ENCODE data around the gene CDK16.

The CDK16 gene

GRCh38 chrX:47186096-47186740 is 32.3 kb upstream of the CDK16 start:
- no peak for DNase-seq (ENCODE audit: low spot score)

DNA sequence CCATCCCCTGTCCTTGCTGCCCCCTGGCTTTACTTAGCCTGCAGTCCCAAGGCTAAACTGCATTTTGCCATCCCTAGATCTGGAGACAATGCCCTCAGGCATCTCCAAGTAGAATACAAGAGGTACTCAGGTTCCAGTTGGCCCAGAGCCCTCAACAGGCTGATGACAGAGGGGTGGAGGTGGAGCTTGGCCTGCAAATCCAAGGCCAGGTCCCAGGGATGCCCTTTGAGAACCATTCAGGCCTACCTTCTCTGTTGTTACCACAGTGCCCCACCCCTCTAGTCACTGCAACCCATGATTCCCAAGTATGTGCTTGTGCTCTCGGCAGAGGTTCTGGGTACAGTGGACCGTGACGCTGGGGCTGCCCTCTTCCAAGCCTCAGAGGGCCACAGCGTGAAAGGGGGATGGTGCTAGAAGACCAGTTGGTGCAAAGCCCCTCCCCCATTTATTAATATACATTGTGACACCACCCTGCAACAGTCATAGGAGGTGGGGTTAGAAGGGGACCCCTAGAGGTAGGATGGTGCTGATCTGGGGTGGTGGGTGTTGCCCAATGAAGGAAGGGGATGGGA is 31.3 kb upstream of the CDK16 start:
- no peak for DNase-seq (ENCODE audit: low spot score)

- no peak for DNase-seq (ENCODE audit: low spot score)
Observed at GRCh38 chrX:47189906-47190305, 28.6 kb upstream of the CDK16 start.

DNA sequence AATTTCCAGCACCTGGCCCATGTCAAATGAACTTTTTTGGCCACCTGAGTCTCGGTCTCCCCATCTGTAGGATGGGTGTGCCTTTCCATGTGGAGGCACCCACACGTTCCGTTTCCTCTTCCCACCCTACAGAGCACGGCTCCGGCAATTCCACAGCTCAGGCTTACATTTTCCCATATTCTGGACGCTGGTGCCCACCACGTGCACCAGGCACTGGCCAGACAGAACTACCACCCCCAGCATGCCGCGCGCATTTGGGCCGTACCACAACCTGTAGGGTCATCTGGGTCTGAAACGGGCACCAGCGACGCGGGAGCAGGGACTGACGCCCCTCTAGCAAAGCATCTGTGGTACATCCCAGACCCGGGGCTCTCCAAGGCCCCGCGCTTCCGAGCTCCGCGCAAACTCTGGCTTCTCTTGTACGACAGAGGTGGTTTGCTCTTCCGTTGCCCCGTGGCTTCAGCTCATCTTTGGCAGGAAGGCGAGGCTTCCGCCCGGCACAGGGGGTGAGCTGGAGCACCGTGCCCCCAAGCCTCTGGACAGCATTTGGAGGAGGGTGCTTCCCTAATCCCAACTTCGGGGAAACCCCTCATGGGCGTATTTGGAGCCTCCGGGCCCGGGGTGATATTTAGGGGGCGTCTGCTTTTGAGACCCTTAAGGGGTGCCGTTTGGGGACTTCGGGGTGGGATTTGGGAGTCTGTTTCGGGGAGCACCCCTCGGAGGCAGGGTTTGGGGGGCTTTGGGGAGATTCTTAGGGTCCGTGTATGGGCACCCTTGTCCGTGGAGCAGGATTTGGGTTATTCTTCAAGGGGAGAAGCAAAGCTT is 27.8 kb upstream of the CDK16 start:
- DNase-seq (ENCODE audit: low spot score): peak; percentile 90

DNA sequence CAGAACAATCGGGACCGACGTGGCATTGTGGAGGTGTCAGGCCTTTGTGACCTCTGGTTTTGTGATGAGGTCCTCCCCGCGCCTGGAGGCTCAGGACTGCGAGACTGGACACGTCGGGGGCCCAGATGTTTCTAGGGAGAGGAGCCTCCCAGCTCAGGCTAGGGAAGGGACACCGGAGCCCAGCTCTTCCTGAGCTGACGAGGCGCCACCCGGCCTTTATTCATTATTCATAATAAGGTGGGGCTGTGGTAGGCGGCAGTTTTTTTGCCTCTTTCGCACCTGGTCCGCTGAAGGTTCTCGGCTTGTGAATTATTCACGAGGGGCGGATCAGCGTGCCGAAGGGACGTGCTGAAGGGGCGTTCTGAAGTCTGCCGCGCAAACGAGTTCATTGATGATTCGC is 27.1 kb upstream of the CDK16 start:
- DNase-seq (ENCODE audit: low spot score): peak; percentile 16

GRCh38 chrX:47191806-47192401 is 26.6 kb upstream of the CDK16 start:
- DNase-seq (ENCODE audit: low spot score): no peak

DNA sequence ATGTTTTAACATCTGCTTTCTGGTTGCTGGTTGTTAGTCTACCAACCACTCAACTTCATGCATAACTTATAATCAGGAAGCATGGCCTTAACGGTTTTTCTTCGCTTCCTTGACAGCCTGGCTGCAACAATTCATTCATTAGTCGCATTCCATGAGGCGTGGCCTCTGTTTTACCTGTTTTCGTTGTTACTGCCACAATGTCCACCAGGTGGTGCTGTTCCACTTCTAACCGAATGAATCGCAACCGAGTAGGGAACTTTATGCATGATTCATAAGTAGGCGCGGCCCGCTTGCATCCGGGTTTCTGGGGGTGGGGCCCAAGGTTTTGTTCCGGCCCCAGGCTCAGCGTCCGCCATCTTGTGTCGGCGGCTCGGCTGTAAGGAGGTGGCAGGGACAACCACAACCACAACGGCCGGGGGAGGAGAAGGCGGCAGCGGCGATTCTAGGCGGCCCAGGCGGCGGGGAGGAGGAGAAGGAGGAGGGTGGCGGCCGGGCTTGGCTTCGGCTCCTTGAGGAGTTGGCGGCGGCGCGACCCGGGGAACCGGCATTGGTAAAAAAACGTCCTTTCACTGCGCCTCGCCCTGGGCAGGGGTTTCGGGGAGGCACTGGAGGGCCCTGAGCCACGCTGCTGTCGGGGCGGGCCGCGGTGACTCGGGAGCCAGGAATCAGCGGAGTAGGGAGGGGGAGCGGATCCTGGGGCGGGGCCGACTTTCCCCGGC is 24.8 kb upstream of the CDK16 start, which contains the start of gene UBA1:
UBA1 (plus strand) TSS at position 355 of the 719 bp plus-strand sequence. CDS start 4,974 bp downstream, outside the sequence.
- peak; percentile 86 for DNase-seq (ENCODE audit: low spot score)

DNA sequence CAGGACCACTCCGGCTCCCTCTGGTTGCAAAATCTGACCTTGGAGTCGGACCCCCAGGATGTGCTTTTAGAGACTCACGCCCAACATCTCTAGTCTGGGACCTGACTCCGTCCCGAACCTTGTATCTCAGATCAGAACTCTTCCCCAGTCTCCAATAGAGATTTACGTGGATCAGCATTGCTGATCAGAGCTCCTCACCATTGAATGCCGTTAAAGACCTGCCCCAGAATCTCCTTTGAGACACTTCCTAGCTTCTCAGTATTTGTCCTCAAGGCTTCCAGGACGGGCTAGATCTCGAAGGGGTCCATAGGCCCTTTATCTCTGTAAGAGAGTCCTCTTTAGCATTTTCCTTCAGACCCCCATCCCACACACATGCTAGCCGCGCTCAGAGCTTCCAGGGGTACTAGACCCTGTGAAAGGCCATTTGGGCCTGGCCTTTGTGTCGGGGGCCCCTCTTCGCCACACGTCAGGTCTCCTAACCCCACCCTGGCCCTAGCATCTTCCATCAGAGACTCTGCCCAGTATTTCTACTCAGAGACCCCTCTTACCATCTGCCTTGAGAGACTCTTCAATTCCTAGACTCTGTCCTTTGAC is 24.2 kb upstream of the CDK16 start:
- DNase-seq (ENCODE audit: low spot score): no peak

DNA sequence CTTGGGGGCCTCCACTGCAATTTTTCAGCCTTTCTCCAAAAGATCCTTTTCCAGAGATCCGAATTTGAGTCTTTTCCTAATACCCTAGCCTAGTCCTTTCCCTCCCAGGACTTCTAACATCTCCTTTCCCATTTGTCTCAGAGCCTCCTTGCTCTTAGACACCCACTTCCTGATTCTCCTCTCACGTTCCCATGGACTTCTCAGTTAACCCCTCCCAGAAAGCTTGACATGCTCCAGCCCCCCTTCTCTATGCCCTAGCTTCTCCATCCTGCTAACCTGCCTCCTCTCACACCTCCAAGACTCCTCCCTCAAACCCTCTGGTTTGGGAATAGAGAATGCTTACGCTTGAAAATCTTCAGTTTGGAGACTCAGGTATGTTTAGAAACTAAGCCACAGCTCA is 22.4 kb upstream of the CDK16 start:
- DNase-seq (ENCODE audit: low spot score): no peak

DNA sequence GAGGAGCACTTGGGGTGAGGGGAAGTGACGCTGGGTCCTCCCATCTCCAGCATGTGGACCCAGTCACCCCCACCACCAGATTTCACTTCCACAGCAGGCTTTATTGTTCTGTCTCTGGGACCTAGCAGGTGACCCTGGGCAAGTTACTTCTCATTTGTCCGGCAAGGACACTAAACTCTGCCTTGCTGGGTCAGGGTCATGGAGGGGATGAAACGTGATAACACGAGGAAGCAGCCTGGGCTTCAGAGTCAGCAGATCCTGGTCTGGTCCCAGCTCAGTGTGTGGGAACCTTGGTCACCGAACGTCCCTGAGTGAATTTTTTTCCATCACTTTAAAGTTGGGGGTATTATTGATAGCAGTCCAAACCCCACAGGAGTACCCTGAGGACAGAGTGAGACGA is 21.0 kb upstream of the CDK16 start:
- DNase-seq (ENCODE audit: low spot score): no peak

GRCh38 chrX:47198026-47198686 is 20.3 kb upstream of the CDK16 start:
- no peak for DNase-seq (ENCODE audit: low spot score)

DNA sequence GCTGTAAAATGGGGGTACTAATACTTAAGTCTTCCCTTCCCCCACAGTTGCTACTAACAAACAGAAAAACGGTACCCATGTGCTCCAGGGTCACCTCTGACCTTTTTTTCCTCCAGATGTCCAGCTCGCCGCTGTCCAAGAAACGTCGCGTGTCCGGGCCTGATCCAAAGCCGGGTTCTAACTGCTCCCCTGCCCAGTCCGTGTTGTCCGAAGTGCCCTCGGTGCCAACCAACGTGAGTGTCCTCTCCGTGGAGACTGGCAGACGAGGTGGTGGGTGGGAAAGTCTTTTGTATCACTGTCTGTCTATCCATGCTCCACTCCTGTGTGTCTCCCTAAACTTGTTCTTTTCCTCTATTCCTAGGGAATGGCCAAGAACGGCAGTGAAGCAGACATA is 19.8 kb upstream of the CDK16 start:
- DNase-seq (ENCODE audit: low spot score): no peak

- no peak for DNase-seq (ENCODE audit: low spot score)
Observed at GRCh38 chrX:47199286-47199685, 19.2 kb upstream of the CDK16 start.

GRCh38 chrX:47200385-47201150 is 17.9 kb upstream of the CDK16 start:
- peak; percentile 78 for DNase-seq (ENCODE audit: low spot score)

DNA sequence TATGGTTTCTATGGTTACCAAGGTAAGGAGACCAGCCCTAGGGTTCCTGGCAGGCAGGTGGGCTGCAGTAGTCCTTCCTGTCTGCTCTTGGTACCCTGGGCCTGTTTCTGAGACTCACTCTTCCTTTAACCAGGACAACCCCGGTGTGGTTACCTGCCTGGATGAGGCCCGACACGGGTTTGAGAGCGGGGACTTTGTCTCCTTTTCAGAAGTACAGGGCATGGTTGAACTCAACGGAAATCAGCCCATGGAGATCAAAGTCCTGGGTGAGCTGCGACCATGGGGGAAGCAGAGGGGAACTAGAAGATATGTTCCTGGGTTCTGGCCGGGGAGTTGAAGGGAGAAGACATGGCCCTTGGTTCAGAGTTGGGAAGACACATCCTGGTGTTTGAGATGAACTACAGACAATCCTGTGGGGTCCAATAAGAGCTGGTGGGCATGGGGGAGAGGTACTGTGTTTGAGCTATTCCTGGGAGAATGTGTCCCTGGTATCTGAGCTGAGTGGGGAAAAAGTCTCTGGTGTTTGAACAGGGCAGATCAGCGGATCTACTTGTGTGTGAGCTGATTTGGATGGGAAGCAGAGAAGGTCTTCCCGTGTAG is 17.0 kb upstream of the CDK16 start:
- no peak for DNase-seq (ENCODE audit: low spot score)

DNA sequence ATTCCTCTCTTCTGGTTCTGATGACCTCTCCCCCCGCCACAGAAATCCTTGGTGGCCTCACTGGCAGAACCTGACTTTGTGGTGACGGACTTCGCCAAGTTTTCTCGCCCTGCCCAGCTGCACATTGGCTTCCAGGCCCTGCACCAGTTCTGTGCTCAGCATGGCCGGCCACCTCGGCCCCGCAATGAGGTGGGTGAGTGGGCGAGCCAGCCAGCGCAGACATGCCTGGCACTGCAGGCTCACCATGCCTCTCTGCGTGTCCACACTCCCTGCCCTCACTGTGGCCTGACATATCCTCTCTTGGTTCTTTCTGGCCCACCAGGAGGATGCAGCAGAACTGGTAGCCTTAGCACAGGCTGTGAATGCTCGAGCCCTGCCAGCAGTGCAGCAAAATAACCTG is 16.2 kb upstream of the CDK16 start:
- no peak for DNase-seq (ENCODE audit: low spot score)

DNA sequence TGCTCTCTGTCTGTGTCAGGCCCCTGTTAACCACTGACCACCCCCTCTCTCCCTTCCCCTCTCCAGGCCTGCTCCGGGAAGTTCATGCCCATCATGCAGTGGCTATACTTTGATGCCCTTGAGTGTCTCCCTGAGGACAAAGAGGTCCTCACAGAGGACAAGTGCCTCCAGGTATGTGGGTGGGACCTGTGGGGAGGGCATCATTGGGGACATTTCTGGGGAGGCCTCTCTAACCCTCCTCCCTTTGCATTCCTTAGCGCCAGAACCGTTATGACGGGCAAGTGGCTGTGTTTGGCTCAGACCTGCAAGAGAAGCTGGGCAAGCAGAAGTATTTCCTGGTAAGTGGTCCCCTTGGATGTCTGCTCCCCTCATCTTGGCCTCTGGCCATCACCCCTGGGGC is 15.6 kb upstream of the CDK16 start:
- no peak for DNase-seq (ENCODE audit: low spot score)

- DNase-seq (ENCODE audit: low spot score): no peak
Observed at GRCh38 chrX:47204970-47205369, 13.5 kb upstream of the CDK16 start.

DNA sequence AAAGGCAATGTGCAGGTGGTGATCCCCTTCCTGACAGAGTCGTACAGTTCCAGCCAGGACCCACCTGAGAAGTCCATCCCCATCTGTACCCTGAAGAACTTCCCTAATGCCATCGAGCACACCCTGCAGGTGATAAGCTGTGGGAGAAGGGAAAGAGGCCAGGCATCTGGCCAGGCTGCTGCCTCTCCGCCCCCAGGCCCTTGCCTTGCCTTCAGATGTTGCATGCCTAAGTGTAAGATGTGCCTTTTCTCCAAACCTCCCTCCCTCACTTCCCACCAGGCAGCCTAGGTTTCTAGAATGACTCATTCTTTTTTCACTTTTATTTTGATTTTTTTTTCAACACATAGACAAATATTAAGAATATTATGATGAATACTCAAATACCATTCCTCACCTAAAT is 12.2 kb upstream of the CDK16 start:
- no peak for DNase-seq (ENCODE audit: low spot score)

- DNase-seq (ENCODE audit: low spot score): no peak
Observed at GRCh38 chrX:47208108-47208507, 10.4 kb upstream of the CDK16 start.
